ENCODE measurements around the gene MRPL39.

Gene MRPL39

DNA sequence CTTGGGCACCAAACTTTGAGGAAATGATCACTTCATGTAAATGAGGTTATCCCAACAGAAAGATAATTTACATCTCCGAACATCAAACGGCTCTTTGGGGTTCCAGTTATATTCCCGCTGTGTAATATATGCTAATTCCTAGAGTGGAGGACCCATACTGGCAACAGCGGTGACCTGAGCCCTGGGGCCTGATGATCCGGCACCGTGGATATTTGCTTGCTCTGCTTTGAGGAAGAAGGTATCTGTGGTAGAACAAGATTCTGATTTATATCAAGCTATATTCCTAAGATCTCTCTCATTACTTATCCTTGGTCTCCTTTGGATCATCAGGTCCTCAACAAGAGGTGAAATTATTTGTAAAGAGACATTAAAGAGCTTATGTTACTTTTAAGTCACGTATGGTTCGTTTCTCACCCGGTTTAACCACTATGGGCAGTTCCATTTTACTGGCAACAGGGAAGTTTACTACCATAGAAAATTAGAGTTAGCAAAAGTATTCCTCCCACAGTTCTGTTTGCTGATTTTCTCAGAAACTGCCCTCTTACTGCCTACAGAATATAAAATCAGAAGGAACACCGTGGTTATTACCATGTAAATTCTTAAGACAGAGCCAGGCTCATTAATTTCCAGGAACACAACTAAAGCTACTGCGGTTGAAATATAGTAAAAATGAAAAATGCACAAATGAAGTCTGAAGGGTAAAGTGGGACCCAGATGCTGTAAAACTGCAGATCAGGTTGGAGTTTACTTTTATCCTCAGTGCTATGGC lies 56.7 kb downstream of the MRPL39 start:
- DNase-seq (ENCODE audit: low read depth in 2 of 2), result no peak
- TF ChIP-seq, protein P1, sequence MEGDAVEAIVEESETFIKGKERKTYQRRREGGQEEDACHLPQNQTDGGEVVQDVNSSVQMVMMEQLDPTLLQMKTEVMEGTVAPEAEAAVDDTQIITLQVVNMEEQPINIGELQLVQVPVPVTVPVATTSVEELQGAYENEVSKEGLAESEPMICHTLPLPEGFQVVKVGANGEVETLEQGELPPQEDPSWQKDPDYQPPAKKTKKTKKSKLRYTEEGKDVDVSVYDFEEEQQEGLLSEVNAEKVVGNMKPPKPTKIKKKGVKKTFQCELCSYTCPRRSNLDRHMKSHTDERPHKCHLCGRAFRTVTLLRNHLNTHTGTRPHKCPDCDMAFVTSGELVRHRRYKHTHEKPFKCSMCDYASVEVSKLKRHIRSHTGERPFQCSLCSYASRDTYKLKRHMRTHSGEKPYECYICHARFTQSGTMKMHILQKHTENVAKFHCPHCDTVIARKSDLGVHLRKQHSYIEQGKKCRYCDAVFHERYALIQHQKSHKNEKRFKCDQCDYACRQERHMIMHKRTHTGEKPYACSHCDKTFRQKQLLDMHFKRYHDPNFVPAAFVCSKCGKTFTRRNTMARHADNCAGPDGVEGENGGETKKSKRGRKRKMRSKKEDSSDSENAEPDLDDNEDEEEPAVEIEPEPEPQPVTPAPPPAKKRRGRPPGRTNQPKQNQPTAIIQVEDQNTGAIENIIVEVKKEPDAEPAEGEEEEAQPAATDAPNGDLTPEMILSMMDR (IDR thresholded peaks at IDR 0.05; ENCODE audit: low read depth, low read length), result no peak
- H3K4me3 ChIP-seq (replicated peaks in 1 of 2; ENCODE audit: low read depth in 2 of 2, low read length in 2 of 2), result no peak overlapping the region

DNA sequence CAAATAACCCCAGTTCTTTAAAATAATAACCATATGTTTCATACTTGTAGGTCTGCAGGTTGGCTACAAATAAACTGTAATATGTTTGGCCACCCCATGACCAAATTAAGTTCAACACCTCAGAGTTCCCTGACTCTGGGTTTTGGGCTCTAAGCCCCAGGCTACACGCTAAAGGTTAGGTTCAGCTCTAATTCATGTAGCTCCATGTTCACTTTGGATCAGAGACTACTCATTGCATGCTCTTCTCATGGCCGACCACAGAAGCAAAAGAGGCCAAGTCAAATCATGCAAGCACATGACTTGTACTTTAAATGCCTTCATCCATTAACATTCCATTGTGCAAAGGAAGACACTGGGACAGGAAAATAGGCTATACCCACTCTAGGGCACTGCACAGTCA lies 66.2 kb downstream of the MRPL39 start:
- H3K4me3 ChIP-seq (replicated peaks in 1 of 2; ENCODE audit: low read depth in 2 of 2, low read length in 2 of 2), result no peak overlapping the region
- TF ChIP-seq, protein P1 (IDR thresholded peaks at IDR 0.05; ENCODE audit: low read depth, low read length), result no peak
- DNase-seq (ENCODE audit: low read depth in 2 of 2), result no peak

DNA sequence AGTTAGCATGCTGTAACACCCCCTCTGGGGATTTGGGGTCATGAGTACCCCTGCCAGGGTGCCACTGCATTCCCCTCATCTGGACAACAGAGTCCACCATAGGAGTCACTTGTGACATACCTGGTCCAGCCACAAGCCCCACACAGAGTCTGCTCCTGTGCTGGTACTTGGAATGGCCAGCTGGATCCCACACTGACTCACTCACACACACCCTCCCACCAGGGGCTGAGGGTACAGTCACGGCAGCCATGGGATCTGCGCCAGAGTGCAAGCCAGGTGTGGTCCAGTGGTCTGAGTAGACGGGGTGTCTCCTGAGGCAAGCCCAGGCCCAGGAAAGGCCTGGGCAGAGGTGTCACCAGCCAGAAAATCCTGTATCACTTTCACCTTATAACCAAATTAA lies 67.7 kb downstream of the MRPL39 start:
- no peak overlapping the region for H3K4me3 ChIP-seq (replicated peaks in 1 of 2; ENCODE audit: low read depth in 2 of 2, low read length in 2 of 2)
- no peak for DNase-seq (ENCODE audit: low read depth in 2 of 2)
- TF ChIP-seq, protein P1 (IDR thresholded peaks at IDR 0.05; ENCODE audit: low read depth, low read length), result no peak

DNA sequence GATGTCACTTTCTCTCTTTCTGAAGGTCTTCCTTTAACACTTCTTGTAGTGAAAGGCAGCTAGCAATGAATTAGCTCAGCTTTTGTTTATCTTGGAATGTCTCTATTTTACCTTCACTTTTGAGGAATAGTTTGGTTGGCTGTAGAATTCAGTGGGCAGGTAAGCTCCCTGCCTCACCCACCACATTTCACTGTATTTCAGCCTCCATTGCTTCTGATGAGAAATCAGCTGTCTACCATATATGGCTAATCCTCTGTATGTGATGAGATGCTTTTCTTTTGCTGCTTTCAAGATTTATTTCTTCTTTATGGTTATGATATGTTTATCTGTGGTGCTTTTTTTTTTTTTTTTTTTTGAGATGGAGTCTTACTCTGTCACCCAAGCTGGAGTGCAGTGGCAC lies 70.1 kb downstream of the MRPL39 start:
- no peak for DNase-seq (ENCODE audit: low read depth in 2 of 2)
- H3K4me3 ChIP-seq (replicated peaks in 1 of 2; ENCODE audit: low read depth in 2 of 2, low read length in 2 of 2), result no peak overlapping the region
- TF ChIP-seq, protein P1 (IDR thresholded peaks at IDR 0.05; ENCODE audit: low read depth, low read length), result no peak

DNA sequence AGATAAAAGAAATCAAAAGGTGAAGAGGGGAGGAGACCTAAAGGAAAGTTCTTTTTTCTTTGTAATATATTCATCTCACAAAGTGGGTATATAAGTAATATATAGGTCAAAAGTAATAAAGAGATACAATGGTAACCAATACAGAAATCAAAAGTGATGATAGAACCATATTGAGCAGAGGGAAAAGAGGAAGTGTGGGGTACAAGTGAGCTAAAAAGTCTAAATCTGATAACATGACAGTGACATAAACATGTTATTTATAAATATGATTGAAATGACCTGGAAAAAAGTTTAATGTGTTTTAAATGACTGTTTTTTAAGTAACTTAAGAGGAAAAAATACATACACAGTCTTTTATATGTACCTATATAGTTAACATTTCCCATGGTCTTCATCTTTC lies 70.5 kb downstream of the MRPL39 start:
- no peak overlapping the region for H3K4me3 ChIP-seq (replicated peaks in 1 of 2; ENCODE audit: low read depth in 2 of 2, low read length in 2 of 2)
- DNase-seq (ENCODE audit: low read depth in 2 of 2), result no peak
- TF ChIP-seq, protein P1 (IDR thresholded peaks at IDR 0.05; ENCODE audit: low read depth, low read length), result no peak

DNA sequence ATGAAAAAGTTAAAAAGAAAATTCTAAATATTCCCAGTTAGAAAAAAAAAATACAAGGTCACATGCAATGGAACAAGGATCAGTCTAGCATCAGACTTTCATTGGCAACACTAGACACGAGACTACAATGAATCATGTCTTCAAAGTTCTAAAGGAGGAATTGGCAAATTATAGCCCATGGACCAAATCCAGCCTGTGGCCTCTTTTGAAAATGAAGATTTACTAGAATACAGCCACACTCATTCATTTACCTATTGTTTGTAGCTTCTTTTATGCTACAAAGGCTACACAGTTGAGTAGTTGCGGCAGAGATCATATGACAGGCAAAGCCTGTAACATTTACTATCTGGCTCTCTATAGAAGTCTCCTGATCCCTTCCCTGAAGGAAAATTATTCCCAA lies 71.4 kb downstream of the MRPL39 start:
- DNase-seq (ENCODE audit: low read depth in 2 of 2), result no peak
- H3K4me3 ChIP-seq (replicated peaks in 1 of 2; ENCODE audit: low read depth in 2 of 2, low read length in 2 of 2), result no peak overlapping the region
- TF ChIP-seq, protein P1 (IDR thresholded peaks at IDR 0.05; ENCODE audit: low read depth, low read length), result no peak

All from cardiac fibroblast (primary cell).